Panc1 (cell line): ENCODE measurements around the gene AK8. TPM values are rescaled to one million over a fixed set of nuclear protein-coding genes. Genes with fewer than 3 reads are reported as not detected.

Experiments
- ATAC-seq: fragments of 200-7000 bp; cut with Tn5 transposase; 2 replicates; pipeline ENCODE4 v1.9.1; 2020; ENCODE audit warnings: mild to moderate bottlenecking, moderate library complexity
- BruUV-seq: library from RNA; stranded (reverse); fragments of 400-500 nt; replicated peaks from 2 replicates; lab custom pipeline; 2021; lab: Mats Ljungman, UMichigan
- CTCF ChIA-PET: fragments of 300-600 bp; sonication (Branson Sonifier 250); formaldehyde crosslinking; loops from one replicate; lab custom pipeline; 2022; ENCODE audit warnings: antibody characterized with exemption; lab: Charles Lee
- POLR2A ChIA-PET: fragments of 300-600 bp; sonication (Branson Sonifier 250); formaldehyde crosslinking; loops from one replicate; lab custom pipeline; 2022; ENCODE audit warnings: antibody characterized with exemption; lab: Charles Lee
- DNase-seq: peaks from one replicate; pipeline ENCODE4 v3.0.0-alpha.2; 2010; ENCODE audit warnings: low read depth, low spot score
- H3K27ac ChIP-seq: 2 replicates; pipeline ENCODE4 v1.5.1; 2011; ENCODE audit warnings: mild to moderate bottlenecking, low read length, inconsistent platforms
- H3K27me3 ChIP-seq: fragments of 200-500 bp; sonication (Bioruptor generic); 2 replicates; pipeline ENCODE4 v1.6.0; 2014; ENCODE audit warnings: low read length, inconsistent platforms; ENCODE audit not compliant: control insufficient read depth, insufficient read depth
- H3K36me3 ChIP-seq: fragments of 200-500 bp; sonication (Bioruptor generic); 2 replicates; pipeline ENCODE4 v1.5.1; 2014; ENCODE audit warnings: inconsistent platforms, mild to moderate bottlenecking, low read length, moderate library complexity; ENCODE audit not compliant: control insufficient read depth, insufficient read depth
- H3K4me1 ChIP-seq: 2 replicates; pipeline ENCODE4 v1.5.1; 2011; ENCODE audit warnings: inconsistent platforms, mild to moderate bottlenecking, low read length, moderate library complexity; ENCODE audit not compliant: control insufficient read depth, insufficient read depth
- H3K4me3 ChIP-seq, 2 experiments: 2 replicates each; pipeline ENCODE4 v1.5.1; 2011 to 2012; ENCODE audit warnings: low read depth in 2 of 2, low read length in 2 of 2, mild to moderate bottlenecking in 2 of 2, inconsistent platforms in 1 of 2, moderate library complexity in 1 of 2
- H3K9me3 ChIP-seq: fragments of 200-500 bp; sonication (Bioruptor generic); 2 replicates; pipeline ENCODE4 v1.5.1; 2014; ENCODE audit warnings: low read depth, mild to moderate bottlenecking, inconsistent platforms, low read length, moderate library complexity; ENCODE audit not compliant: control insufficient read depth, insufficient read depth
- CTCF ChIP-seq: fragments of 450-650 bp; IDR thresholded peaks from 2 replicates; pipeline ENCODE4 v1.5.1; 2017; ENCODE audit warnings: mild to moderate bottlenecking
- POLR2AphosphoS5 ChIP-seq: IDR thresholded peaks from 2 replicates; pipeline ENCODE4 v1.6.1; 2012; ENCODE audit warnings: mild to moderate bottlenecking, low read depth, low read length, moderate library complexity
- REST ChIP-seq, 2 experiments: IDR thresholded peaks; 2 replicates each; pipeline ENCODE4 v1.6.1; 2011 to 2012; ENCODE audit warnings: low read depth in 2 of 2, control low read depth in 1 of 2, low read length in 1 of 2, mild to moderate bottlenecking in 1 of 2, moderate library complexity in 1 of 2; ENCODE audit not compliant: insufficient read depth in 1 of 2
- SIN3A ChIP-seq: IDR thresholded peaks from 2 replicates; pipeline ENCODE4 v1.6.1; 2012; ENCODE audit warnings: low read depth, mild to moderate bottlenecking, low read length, moderate library complexity, borderline replicate concordance; ENCODE audit not compliant: insufficient read depth
- TCF7L2 ChIP-seq: IDR thresholded peaks from 2 replicates; pipeline ENCODE4 v1.6.1; 2011; ENCODE audit warnings: mild to moderate bottlenecking, low read depth, low read length, inconsistent platforms
- in situ Hi-C: cut with HindIII; loops from 2 replicates; pipeline ENCODE4 v1.10.0; 2016; ENCODE audit warnings: low sequenced_read_pairs, low pct_unique_long_range_greater_than_20kb
- intact Hi-C: fragments of 100-400 bp; cut with micrococcal nuclease; formaldehyde crosslinking; loops from one replicate; pipeline ENCODE4 v1.10.0; 2022; ENCODE audit not compliant: unreplicated experiment
- total RNA-seq: library from RNA; stranded (reverse); gene quantifications from one replicate; pipeline ENCODE4 v1.2.1, GENCODE V29; 2021; ENCODE audit not compliant: unreplicated experiment

The AK8 gene
- total RNA-seq, 1 experiment from 2014 or later, result 0.39 TPM

GRCh38 chr9:132752877-132753592 is 125.0 kb downstream of the AK8 start:
- Histone ChIP-seq H3K27ac (no peak overlapping the region), H3K4me1 (no peaks in the 10 kb centered on the region), H3K36me3 (no peaks in the 10 kb centered on the region), H3K4me3 (no peak overlapping the region), H3K27me3 (no peaks in the 10 kb centered on the region), H3K9me3 (no peaks in the 10 kb centered on the region)
- intact Hi-C loops, result no loop called here
- DNase-seq (no peak), ATAC-seq (no peak)
- no TSS peak for BruUV-seq
- in situ Hi-C loops, result no loop called here
- ChIA-PET POLR2A (no interaction called here), CTCF (no interaction called here)
- no peak for TF ChIP-seq TCF7L2
- no peak for TF ChIP-seq CTCF
- TF ChIP-seq POLR2AphosphoS5, result no peak
- TF ChIP-seq REST (IDR thresholded peaks at IDR 0.05; ENCODE audit: insufficient read depth in 1 of 2, low read depth in 2 of 2, low read length in 1 of 2), result no peak
- TF ChIP-seq SIN3A, result no peak

GRCh38 chr9:132750668-132751067 is 127.4 kb downstream of the AK8 start:
- ATAC-seq (no peak), DNase-seq (no peak)
- ChIA-PET CTCF (no interaction called here), POLR2A (no interaction called here)
- Histone ChIP-seq H3K9me3 (no peaks in the 10 kb centered on the region), H3K4me3 (no peak overlapping the region), H3K4me1 (no peaks in the 10 kb centered on the region), H3K27ac (no peak overlapping the region), H3K27me3 (no peaks in the 10 kb centered on the region), H3K36me3 (no peaks in the 10 kb centered on the region)
- no TSS peak for BruUV-seq
- intact Hi-C loops, result no loop called here
- TF ChIP-seq SIN3A, result no peak
- no peak for TF ChIP-seq POLR2AphosphoS5
- TF ChIP-seq CTCF, result no peak
- TF ChIP-seq TCF7L2, result no peak
- no peak for TF ChIP-seq REST (IDR thresholded peaks at IDR 0.05; ENCODE audit: insufficient read depth in 1 of 2, low read depth in 2 of 2, low read length in 1 of 2)
- in situ Hi-C loops, result no loop called here
